ENCODE data around the gene CTIF.

- TF ChIP-seq CEBPB (IDR thresholded peaks at IDR 0.05) (no peak), YY1 (IDR thresholded peaks at IDR 0.05; ENCODE audit: low read depth) (no peak), RAD21 (IDR thresholded peaks at IDR 0.05; ENCODE audit: low read depth) (no peak), REST (IDR thresholded peaks at IDR 0.05; ENCODE audit: low read depth) (no peak)
Observed at GRCh38 chr18:48851599-48851960, 312.7 kb downstream of the CTIF start.
